Esophagus (tissue), 2 donors: ENCODE results near the gene METRN. TPM values are rescaled to one million over a fixed set of nuclear protein-coding genes. Genes with fewer than 3 reads are reported as not detected.
"Not testable (repeated sequence)": the region's sequence is repeated elsewhere in the genome, so short reads cannot be mapped to it uniquely, and the experiment has no call there.

Experiments
- H3K27ac ChIP-seq, 2 donors: one replicate each; pipeline ENCODE4 v1.5.1; 2013; ENCODE audit warnings: low read depth in 2 of 2, mild to moderate bottlenecking in 2 of 2, inconsistent platforms in 1 of 2, low read length in 1 of 2, moderate library complexity in 1 of 2
- H3K27me3 ChIP-seq, 2 donors: one replicate each; pipeline ENCODE4 v1.6.1; 2013; ENCODE audit warnings: low read length in 2 of 2, control low read depth in 1 of 2, mild to moderate bottlenecking in 1 of 2; ENCODE audit not compliant: insufficient read depth in 2 of 2, control insufficient read depth in 1 of 2
- H3K36me3 ChIP-seq, 2 donors: one replicate each; pipeline ENCODE4 v1.6.1; 2013; ENCODE audit warnings: low read length in 1 of 2; ENCODE audit not compliant: control insufficient read depth in 2 of 2, insufficient read depth in 2 of 2
- H3K4me1 ChIP-seq, 2 donors: one replicate each; pipeline ENCODE4 v1.6.1; 2013; ENCODE audit warnings: low read length in 1 of 2; ENCODE audit not compliant: control insufficient read depth in 2 of 2, insufficient read depth in 2 of 2
- H3K4me3 ChIP-seq, 2 donors: one replicate each; pipeline ENCODE4 v1.5.1; 2013; ENCODE audit warnings: low read length in 2 of 2, mild to moderate bottlenecking in 2 of 2, low read depth in 1 of 2, moderate library complexity in 1 of 2
- H3K9me3 ChIP-seq, 2 donors: one replicate each; pipeline ENCODE4 v1.6.1; 2013; ENCODE audit warnings: mild to moderate bottlenecking in 2 of 2, low read depth in 1 of 2, low read length in 1 of 2, moderate library complexity in 1 of 2; ENCODE audit not compliant: control insufficient read depth in 2 of 2, insufficient read depth in 1 of 2
- WGBS, 2 donors: extraction: QIAGEN DNeasy Blood & Tissue Kit; methylation state at CpG; one replicate each; pipeline ENCODE4 v1.1.7; 2013; 5-methylcytosine and 5-hydroxymethylcytosine counted together
- polyA plus RNA-seq, 2 donors: library from polyadenylated mRNA; stranded (reverse); fragments of 200-250 nt; gene quantifications; one replicate each; pipeline ENCODE4 v1.2.3, GENCODE V29; 2013
- donor health status: healthy with polysubstance abuse.
- donor health status: Bipolar disorder and iron deficiency.

METRN gene
- polyA plus RNA-seq, 2 donors: 6.5 to 11.5 TPM

DNA sequence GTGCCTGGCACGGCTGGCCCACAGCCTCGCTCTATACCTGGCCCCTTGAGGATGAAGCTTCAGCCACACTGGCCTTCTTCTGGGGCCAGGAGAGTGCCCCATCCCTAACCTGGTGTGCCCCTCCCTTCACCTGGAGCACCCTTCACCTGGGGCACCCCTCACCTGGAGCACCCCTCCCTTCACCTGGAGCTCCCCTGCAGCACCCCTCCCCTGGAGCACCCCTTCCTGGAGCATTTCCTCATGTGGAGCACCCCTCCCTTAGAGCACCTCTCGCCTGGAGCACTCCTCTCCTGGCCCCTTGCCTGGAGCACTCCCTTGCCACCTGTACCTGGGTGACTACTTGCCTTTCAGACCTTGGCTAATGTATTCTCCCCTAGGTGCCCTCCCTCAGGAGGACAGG is 6.9 kb upstream of the METRN start:
- WGBS, 2 donors: 42 to 60% methylated on average over 3 of the region's 3 CpGs
- H3K9me3 ChIP-seq: no peaks in the 10 kb centered on the region
- H3K4me3 ChIP-seq: no peak overlapping the region
- H3K27me3 ChIP-seq: peaks cover 0 to 27% of the 10 kb centered on the region in 2 donors
- no peak overlapping the region for H3K27ac ChIP-seq
- peaks cover 10 to 18% of the 10 kb centered on the region in 2 donors for H3K4me1 ChIP-seq
- H3K36me3 ChIP-seq: no peaks in the 10 kb centered on the region

DNA sequence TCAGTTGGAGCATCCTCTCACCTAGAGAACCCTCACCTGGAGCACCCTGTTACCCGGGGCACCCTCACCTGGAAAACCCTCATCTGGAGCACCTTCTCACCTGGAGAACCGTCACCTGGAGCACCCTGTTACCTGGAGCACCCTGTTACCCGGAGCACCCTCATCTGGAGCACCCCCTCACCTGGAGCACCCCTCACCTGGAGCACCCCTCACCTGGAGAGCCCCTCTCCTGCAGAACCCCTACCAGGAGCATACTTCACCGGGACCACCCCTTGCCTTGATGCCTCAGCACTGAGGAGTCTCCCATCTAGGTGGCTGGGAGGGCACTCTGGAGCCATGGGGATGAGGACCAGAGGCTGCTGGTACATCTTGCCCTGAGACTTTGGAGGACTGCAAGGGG is 6.0 kb upstream of the METRN start:
- Histone ChIP-seq H3K36me3 (no peaks in the 10 kb centered on the region), H3K27ac (no peak overlapping the region), H3K9me3 (no peaks in the 10 kb centered on the region), H3K4me1 (peaks cover 10 to 18% of the 10 kb centered on the region in 2 donors), H3K27me3 (peaks cover 0 to 23% of the 10 kb centered on the region in 2 donors), H3K4me3 (no peak overlapping the region)
- 58 to 80% methylated on average over 4 of the region's 4 CpGs for WGBS, 2 donors

DNA sequence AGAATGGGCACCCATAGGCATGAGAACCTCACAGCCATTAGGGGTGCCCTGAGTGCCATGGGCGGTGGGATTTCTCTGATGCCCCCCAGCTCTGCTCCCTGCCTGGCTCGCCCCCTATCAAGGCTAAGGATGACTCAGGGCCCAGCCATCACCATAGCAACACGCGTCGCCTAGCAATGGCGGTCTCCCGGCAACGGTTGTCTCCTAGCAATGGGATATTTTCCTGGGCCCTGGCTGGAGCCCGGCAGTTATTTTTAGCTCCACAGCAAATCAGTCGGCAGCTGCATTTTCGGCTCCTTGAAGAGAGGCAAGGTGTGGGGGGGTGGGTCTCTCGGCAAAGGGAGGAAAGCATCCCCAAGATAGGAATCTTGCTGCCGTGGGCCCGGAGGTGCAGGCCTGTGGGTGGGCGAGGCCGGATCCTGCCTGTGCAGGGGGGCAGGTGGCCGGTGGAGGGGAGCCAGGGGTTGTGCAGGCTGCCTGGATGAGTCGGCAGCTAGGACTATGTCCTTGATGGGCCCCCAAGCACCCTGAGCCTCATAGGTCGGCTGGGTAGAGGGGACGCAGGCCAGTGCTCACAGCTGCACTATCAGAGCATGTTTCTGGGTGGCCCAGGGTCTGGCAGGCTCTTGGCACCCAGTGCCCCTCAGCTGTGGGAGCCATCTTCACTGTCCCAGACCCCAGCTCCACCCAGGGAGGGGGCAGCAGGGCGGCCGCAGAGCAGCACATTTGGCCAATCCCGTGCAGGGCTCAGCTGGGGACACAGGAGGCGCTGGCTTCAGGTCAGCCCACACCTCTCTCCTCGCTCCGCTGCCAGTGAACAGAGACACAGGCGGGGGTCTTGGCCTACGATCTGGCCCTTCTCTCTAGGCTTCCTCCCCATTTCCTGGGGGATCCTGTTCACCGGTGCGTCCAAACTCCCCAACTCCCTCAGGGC is 5.1 kb upstream of the METRN start:
- Histone ChIP-seq H3K36me3 (no peaks in the 10 kb centered on the region), H3K27me3 (peaks cover 0 to 15% of the 10 kb centered on the region in 2 donors), H3K9me3 (no peaks in the 10 kb centered on the region), H3K4me3 (no peak overlapping the region), H3K4me1 (peaks cover 10 to 22% of the 10 kb centered on the region in 2 donors), H3K27ac (no peak overlapping the region)
- 18 to 19% methylated on average over 30 of the region's 30 CpGs for WGBS, 2 donors

DNA sequence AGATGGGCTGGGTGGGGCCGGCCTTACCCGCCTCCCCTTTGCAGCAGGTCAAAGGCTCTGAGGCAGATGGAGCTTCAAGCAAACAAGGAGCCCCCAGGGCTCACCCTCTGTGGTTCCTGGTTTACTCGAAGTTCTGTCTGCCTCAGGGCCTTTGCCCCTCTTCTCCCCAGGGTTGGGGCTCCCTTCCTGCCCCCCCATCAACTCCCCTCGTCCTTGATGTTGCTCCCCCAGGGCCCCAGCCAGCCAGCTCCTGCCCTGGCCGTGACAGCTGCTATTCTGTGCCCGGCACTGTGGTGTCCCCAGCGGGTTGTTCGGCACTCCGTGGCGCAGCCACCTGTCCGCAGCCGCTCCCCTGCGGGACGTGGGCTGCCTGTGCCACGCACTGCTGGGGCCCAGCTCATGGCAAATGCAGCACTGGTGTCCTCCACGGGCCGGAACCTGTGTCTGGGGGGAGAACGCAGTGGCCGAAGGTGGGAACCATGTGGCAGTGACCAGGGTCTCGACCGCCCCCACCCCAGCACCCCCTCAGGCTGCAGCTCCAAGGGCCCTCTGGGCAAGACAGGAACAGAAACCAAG is 4.3 kb upstream of the METRN start:
- no peak overlapping the region for H3K27ac ChIP-seq
- H3K4me1 ChIP-seq: peaks cover 10 to 25% of the 10 kb centered on the region in 2 donors
- H3K4me3 ChIP-seq: no peak overlapping the region
- H3K27me3 ChIP-seq: peaks cover 0 to 11% of the 10 kb centered on the region in 2 donors
- WGBS, 2 donors: 58% methylated on average over 21 of the region's 21 CpGs
- H3K9me3 ChIP-seq: no peaks in the 10 kb centered on the region
- no peaks in the 10 kb centered on the region for H3K36me3 ChIP-seq

DNA sequence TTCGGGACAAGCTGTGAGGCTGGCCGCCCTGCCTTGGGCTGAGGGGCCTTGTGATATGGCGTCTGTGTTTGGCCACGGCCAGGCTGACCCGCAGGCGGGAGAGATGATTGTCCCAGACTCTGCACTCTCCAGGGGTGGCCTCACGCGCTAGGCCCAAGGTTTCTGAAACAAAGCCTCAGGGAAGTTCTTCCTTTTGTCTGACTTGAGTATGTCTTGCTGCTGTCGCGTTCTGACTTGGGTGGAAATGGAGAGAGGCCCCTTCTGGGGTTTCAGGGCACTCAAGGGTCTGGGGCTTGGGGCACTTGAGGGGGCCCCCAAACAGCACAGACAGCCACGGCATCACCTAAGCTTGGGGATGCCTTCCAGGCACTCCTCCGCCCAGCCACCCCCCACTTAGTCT is 3.8 kb upstream of the METRN start:
- Histone ChIP-seq H3K27me3 (peaks cover 0 to 11% of the 10 kb centered on the region in 2 donors), H3K4me3 (no peak overlapping the region), H3K36me3 (no peaks in the 10 kb centered on the region), H3K9me3 (no peaks in the 10 kb centered on the region), H3K4me1 (peaks cover 10 to 29% of the 10 kb centered on the region in 2 donors), H3K27ac (no peak overlapping the region)
- 53 to 72% methylated on average over 12 of the region's 12 CpGs for WGBS, 2 donors

DNA sequence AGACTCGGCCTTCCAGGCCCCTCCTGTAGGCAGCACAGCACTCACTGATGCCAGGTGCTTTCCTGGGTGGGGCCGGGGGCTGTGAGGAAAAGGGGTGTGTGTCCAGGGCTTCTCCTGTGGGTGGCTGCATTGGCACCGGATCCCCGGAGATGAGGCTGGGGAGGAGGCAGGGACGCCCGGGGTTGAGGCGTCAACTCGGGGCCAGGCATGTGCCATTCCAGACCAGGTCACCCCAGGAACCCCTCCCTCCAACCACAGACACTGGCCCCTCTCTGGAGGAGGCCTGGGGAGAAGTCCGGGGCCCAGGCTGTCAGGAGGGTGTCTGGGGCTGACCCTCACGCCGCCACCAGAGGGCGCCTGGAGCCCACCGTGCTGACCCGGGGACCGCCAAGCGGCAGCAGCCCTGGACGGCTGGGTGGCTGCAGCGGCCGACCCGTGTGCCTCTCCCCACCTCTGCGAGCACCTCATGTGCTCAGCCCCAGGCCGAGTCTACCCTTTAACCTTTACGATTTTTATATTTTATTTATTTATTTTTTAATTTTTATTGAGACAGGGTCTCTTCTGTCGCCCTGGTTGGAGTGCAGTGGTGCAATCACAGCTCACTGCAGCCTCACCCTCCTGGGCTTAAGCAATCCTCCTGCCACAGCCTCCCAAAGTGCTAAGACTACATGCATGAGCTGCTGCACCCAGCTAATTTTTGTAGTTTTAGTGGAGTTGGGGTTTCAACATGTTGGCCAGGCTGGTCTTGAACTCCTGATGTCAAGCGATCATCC is 3.2 kb upstream of the METRN start:
- Histone ChIP-seq H3K27me3 (peaks cover 0 to 11% of the 10 kb centered on the region in 2 donors), H3K9me3 (no peaks in the 10 kb centered on the region), H3K4me1 (peaks cover 9 to 30% of the 10 kb centered on the region in 2 donors), H3K27ac (no peak overlapping the region), H3K36me3 (no peaks in the 10 kb centered on the region), H3K4me3 (no peak overlapping the region)
- WGBS, 2 donors: 8 to 9% methylated on average over 25 of the region's 25 CpGs

DNA sequence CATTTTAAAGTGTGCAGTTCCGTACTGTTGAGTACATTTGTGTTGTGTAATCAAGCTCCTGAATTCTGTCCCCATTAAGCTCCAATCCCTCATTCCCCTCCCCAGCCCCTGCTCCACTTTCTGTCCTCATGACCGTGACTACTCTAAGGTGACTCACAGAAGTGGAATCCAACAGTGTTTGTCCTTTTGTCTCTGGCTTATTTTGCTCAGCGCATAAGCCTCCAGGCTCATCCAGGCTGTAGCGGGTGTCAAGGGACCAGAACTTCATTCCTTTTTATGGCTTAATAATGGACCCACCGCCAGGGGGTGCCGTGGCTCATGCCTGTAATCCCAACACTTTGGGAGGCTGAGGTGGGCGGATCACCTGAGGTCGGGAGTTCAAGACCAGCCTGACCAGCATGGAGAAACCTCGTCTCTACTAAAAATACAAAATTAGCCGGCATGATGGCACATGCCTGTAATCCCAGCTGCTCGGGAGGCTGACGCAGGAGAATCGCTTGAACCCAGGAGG is 2.1 kb upstream of the METRN start:
- H3K9me3 ChIP-seq, H3K4me3 ChIP-seq, H3K27me3 ChIP-seq, H3K27ac ChIP-seq, H3K36me3 ChIP-seq: not testable (repeated sequence)
- peaks cover 6 to 31% of the 10 kb centered on the region in 2 donors for H3K4me1 ChIP-seq
- 30% methylated on average over 13 of the region's 13 CpGs for WGBS, 2 donors

DNA sequence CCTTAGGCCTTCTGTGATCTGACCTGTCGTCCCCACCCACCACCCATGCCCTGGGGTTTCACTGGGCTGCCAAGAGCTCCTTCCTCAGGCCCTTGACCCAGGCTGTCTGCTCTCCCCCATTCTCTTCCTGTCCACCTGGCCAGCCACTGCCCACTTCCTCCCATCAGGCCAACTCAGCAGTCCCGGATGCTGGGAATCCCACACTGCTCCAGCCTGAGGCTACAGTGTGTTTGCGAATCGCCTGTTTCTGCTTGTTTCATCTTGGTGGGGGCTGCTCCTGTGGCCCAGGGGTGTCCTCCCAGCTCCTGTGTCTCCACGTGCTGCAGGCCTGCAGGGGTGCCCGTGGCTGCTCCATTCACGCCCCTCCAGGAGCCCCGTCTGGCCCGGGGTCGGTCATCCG is 839 bp upstream of the METRN start:
- H3K27me3 ChIP-seq: peaks cover 0 to 8% of the 10 kb centered on the region in 2 donors

DNA sequence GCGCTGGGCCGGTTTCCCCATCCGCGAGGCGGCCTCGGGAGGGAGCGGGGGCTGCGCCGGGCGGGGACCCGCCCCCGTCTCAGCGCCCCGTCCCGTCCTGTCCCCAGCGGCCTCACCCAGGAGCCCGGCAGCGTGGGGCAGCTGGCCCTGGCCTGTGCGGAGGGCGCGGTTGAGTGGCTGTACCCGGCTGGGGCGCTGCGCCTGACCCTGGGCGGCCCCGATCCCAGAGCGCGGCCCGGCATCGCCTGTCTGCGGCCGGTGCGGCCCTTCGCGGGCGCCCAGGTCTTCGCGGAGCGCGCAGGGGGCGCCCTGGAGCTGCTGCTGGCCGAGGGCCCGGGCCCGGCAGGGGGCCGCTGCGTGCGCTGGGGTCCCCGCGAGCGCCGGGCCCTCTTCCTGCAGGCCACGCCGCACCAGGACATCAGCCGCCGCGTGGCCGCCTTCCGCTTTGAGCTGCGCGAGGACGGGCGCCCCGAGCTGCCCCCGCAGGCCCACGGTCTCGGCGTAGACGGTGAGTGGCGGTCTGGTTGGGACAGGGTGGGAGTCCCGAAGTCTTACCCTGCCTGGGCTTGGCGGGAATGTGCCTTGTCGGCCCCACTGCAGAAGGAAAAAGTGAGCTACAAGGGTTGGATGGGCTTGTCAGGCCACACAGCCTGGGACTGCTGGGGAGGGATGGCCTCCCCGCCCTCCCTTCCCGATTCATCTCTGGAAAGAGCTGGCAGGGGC is 720 bp downstream of the METRN start:
- H3K9me3 ChIP-seq: no peaks in the 10 kb centered on the region
- H3K36me3 ChIP-seq: no peaks in the 10 kb centered on the region
- peaks cover 0 to 3% of the 10 kb centered on the region in 2 donors for H3K27me3 ChIP-seq
- WGBS, 2 donors: 2% methylated on average over 36 to 74 of the region's 74 CpGs
- peaks cover 6 to 32% of the 10 kb centered on the region in 2 donors for H3K4me1 ChIP-seq
- peak overlapping the region; percentile 54 to 58 for H3K4me3 ChIP-seq
- H3K27ac ChIP-seq: no peak overlapping the region

More for the DNA sequence above, 839 bp upstream of the METRN start:
- Histone ChIP-seq H3K4me3 (no peak overlapping the region), H3K27ac (no peak overlapping the region), H3K4me1 (peaks cover 3 to 26% of the 10 kb centered on the region in 2 donors), H3K36me3 (no peaks in the 10 kb centered on the region), H3K9me3 (no peaks in the 10 kb centered on the region)
- 55 to 61% methylated on average over 11 of the region's 11 CpGs for WGBS, 2 donors
